ENCODE data around the gene ALDH3B1.
"Not testable (repeated sequence)": the region's sequence is repeated elsewhere in the genome, so short reads cannot be mapped to it uniquely, and the experiment has no call there.

Gene ALDH3B1

DNA sequence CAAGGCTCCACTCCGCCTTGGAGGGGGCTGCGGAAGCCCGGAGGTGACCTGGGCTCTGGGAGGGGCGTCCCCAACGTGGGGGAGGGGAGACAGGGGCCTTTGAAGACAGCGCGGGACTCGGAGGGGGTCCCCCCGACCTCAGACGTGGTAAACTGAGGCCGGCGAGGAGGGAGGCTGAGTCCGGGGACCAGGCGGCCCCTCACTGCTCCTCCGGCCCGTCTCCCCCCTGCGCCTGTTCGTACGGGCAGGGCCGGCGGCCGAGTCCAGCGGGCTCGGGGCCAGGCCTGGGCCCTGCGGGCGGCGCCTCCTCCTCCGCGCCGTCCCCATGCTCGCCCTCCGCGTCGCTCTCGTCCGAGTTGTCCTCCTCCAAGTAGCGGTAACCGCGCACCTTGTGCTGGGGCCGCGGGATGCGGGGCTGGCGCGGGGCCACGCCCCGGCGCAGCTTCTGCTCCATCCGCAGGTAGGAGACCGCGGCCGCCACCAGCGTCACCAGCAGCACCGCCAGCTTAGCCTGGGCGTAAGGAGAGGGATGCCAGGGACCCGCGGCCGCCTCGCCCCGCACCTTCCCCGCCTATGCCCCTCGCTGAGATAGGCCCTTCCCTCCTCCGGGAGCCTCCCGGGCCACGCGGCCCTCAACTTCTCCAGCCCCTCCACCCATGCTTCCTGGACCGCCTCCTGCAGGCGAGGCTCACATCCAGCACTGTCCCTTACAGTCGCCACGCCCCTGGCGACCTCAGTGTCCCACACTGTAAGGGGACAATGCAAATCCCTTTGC, 18.6 kb upstream of the ALDH3B1 start:
- H3K4me3 ChIP-seq (ENCODE audit: low read depth, low read length); DNase-seq; H3K27me3 ChIP-seq; H3K4me1 ChIP-seq; H3K9me3 ChIP-seq; H3K36me3 ChIP-seq: not testable (repeated sequence)

DNA sequence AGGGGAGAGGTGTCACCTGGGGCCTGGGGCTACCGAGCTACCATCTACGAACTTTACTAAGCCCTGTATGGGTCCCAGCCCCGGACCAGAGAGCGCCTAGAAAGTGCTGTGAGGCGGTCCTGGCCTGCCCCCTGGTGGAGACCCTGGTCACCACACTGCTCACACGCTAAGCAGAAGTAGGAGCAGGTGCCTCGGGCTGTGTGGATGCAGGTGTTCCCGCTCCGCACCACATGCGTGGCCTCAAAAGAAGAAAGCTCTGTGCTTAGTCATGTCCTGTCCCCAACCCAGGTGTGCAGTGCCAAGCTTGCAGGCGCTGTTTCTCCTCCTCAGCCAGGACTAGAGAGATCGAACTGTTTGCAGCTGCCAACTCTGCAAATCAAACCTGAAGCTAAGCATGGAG, 16.3 kb upstream of the ALDH3B1 start:
- H3K36me3 ChIP-seq; H3K4me3 ChIP-seq (ENCODE audit: low read depth, low read length); H3K9me3 ChIP-seq; H3K27me3 ChIP-seq; H3K4me1 ChIP-seq: not testable (repeated sequence)
- peak; percentile 51 for DNase-seq
- TF ChIP-seq, protein P1, sequence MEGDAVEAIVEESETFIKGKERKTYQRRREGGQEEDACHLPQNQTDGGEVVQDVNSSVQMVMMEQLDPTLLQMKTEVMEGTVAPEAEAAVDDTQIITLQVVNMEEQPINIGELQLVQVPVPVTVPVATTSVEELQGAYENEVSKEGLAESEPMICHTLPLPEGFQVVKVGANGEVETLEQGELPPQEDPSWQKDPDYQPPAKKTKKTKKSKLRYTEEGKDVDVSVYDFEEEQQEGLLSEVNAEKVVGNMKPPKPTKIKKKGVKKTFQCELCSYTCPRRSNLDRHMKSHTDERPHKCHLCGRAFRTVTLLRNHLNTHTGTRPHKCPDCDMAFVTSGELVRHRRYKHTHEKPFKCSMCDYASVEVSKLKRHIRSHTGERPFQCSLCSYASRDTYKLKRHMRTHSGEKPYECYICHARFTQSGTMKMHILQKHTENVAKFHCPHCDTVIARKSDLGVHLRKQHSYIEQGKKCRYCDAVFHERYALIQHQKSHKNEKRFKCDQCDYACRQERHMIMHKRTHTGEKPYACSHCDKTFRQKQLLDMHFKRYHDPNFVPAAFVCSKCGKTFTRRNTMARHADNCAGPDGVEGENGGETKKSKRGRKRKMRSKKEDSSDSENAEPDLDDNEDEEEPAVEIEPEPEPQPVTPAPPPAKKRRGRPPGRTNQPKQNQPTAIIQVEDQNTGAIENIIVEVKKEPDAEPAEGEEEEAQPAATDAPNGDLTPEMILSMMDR (IDR thresholded peaks at IDR 0.05; ENCODE audit: low read depth, low read length) = peak; percentile 55

DNA sequence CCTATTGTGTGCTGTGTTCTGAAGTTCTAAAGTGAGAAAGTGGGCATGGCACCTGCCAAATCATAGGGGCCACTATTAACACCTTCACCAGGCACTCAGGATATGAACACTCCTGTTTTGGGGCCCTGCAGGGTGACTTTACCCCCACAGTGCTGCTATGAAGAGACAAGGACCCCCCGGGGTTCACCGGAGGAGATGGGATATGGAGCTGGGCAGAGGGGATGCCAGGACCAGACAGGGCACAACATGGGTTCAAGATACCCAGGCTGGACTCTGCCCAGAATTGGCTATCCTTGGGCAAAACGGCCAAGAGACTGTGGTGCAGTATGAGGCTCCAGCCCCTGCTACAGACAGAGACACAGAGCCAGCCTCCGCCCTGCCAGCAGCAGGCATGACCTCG, 15.7 kb upstream of the ALDH3B1 start:
- DNase-seq = not testable (repeated sequence)

DNA sequence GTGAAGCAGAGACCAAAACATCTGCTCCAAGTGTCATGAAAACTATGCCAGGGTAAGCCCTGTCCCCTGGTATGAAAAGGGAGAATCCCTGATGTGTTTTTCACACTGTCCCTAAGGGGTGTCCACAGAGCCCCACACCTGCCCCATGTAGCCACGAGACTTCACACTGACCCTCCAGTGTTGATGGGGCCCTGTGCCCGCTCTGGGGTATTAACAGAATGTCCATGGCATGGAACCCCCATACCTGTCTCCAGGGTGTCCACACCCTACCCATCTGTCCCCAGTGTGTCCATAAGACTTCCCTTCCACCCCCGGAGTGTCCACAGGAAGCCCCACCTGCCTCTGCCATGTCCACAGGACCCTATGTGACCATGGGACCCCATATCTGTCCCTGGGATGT, 15.0 kb upstream of the ALDH3B1 start:
- H3K36me3 ChIP-seq; H3K4me1 ChIP-seq; H3K4me3 ChIP-seq (ENCODE audit: low read depth, low read length); DNase-seq; H3K27me3 ChIP-seq; H3K9me3 ChIP-seq: not testable (repeated sequence)

More for the DNA sequence above, 15.7 kb upstream of the ALDH3B1 start:
- not testable (repeated sequence) for H3K36me3 ChIP-seq; H3K27me3 ChIP-seq; H3K4me1 ChIP-seq; H3K9me3 ChIP-seq; H3K4me3 ChIP-seq (ENCODE audit: low read depth, low read length)

DNA sequence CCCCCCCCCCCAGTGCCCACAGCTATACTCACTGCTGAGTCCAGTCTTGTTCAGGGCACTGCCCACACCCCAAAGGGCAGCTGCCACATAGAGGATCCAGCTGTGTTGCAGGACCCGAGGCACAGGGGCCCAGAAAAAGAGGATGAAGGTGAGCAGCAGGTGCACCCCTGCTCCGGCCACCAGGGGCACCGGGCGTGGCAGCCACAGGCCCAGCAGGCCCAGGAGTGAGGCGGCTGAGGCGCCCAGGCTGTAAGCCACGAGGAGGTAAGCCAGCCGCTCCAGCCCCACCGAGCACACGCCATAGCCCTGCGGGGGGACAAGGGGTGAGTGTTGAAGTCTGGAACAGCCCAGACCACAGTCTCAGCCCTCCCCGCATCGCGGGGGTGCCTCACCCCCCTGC, 14.5 kb upstream of the ALDH3B1 start:
- not testable (repeated sequence) for H3K36me3 ChIP-seq; H3K4me3 ChIP-seq (ENCODE audit: low read depth, low read length); H3K4me1 ChIP-seq; H3K27me3 ChIP-seq; H3K9me3 ChIP-seq; DNase-seq

DNA sequence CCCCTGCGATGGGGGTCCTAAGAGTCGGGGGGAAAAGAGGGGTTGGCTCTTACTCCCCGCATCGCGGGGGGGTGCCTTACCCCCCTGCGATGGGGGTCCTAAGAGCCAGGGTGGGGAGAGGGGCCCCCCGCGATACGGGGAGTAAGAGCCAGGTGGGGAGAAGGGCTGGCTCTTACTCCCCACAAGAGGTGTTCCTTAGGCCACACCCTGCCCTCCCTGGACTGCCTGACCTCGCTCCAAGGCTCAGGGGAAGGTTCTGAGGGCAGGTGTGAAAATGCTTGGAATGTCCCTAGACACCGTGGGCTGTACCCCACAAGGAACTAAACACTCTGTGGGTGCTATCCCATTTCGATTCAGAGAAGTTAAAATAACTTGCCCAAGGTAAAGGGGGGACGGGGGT, 14.1 kb upstream of the ALDH3B1 start:
- Histone ChIP-seq H3K36me3 (no peaks in the 10 kb centered on the region), H3K9me3 (no peaks in the 10 kb centered on the region), H3K4me1 (no peaks in the 10 kb centered on the region; the same call in 1 of the 2 replicates), H3K27me3 (peaks cover 4% of the 10 kb centered on the region; the same call in 1 of the 2 replicates), H3K4me3 (ENCODE audit: low read depth, low read length) (no peak overlapping the region)
- TF ChIP-seq, protein P1 (IDR thresholded peaks at IDR 0.05; ENCODE audit: low read depth, low read length) = no peak
- DNase-seq = no peak

DNA sequence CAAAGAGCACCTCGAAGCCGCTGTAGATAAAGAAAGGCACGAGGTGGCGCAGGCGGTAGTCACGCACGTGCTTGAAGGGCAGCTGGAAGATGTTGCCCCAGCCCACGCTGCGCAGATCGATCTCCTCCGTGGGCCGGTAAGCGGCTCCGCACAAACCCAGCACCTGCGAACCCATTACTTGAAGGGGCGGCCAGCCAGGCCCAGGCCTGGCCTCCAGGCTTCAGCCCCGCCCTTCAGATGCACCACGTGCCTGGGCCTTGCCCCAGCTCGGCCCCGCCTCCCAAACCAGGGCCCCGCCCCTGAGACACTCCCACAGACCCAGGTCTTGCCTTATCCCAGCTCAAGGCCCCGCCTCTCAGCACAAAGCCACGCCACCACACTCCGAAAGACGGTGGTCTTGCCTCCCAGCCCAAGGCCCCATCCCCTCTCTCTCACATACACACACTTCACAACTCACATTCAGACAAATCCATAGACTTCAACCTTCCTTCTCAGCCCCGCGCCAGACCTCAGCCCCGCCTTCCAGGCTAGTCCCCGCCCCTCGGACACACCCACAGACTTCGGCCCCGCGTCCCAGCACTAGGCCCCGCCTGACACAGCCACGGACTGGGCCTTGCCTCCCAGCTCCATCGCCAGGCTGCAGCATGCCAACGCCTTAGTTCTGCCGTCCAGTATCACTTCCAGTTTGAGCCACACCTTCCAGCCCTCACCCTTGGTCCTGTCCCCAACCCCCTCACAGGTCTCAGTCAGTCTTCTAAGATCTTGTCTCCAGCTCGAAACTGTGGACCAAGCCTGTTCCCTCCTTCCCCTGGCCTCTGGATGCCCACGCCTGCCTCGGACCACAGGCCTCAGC, 13.3 kb upstream of the ALDH3B1 start:
- Histone ChIP-seq H3K27me3 (no peaks in the 10 kb centered on the region), H3K4me3 (ENCODE audit: low read depth, low read length) (peak overlapping the region; percentile 62), H3K4me1 (no peaks in the 10 kb centered on the region; the same call in 1 of the 2 replicates), H3K36me3 (no peaks in the 10 kb centered on the region), H3K9me3 (no peaks in the 10 kb centered on the region)
- TF ChIP-seq, protein P1 (IDR thresholded peaks at IDR 0.05; ENCODE audit: low read depth, low read length) = no peak
- peak; percentile 98 for DNase-seq

DNA sequence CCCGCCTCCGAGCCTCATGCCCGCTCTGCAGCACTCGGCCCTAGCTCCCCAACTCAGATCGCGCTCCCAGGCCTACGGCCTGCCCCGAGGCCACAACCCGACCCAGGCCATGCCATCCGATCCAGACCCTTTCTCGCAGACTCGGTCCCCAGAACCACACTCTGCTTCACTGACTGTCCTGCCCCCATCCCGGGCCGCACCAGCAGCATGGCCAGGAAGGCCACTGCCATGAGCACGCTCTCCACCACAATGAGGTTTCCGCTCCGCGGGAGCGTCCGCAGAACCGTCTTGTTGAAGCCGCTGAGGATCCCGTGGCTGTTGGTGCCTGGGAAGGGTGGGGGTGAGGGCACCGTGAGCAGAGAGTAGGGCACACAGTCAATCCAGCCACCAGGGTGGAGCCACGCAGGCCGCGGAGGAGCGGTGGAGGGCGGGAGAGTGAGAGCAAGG, 12.6 kb upstream of the ALDH3B1 start:
- TF ChIP-seq, protein P1 (IDR thresholded peaks at IDR 0.05; ENCODE audit: low read depth, low read length) = no peak
- Histone ChIP-seq H3K4me1 (no peaks in the 10 kb centered on the region; the same call in 1 of the 2 replicates), H3K27me3 (no peaks in the 10 kb centered on the region), H3K4me3 (ENCODE audit: low read depth, low read length) (no peak overlapping the region), H3K9me3 (no peaks in the 10 kb centered on the region), H3K36me3 (no peaks in the 10 kb centered on the region)
- no peak for DNase-seq
